A549 (cell line): Measurements from ENCODE around the gene TMEM267.

Experiments used
- CHD4 ChIP-seq: fragments of 200-600 bp; sonication (generic); IDR thresholded peaks from 2 replicates; pipeline ENCODE4 v1.6.1; 2016; ENCODE audit warnings: antibody characterized with exemption, mild to moderate bottlenecking, borderline replicate concordance
- EHMT2 ChIP-seq: fragments of 200-600 bp; sonication (generic); IDR thresholded peaks from 2 replicates; pipeline ENCODE4 v1.6.1; 2016; ENCODE audit warnings: antibody characterized with exemption, low read depth, mild to moderate bottlenecking, moderate library complexity
- HOXB13 ChIP-seq: fragments of 250-450 bp; sonication (Bioruptor Pico); IDR thresholded peaks from 2 replicates; pipeline ENCODE4 v1.5.0; 2020; ENCODE audit warnings: low read depth, mild to moderate bottlenecking, moderate library complexity
- MYC ChIP-seq: IDR thresholded peaks from 2 replicates; pipeline ENCODE4 v1.6.1; 2012; ENCODE audit warnings: mild to moderate bottlenecking, inconsistent platforms, low read length, improper control_type of control experiment, borderline replicate concordance
- PBX3 ChIP-seq: IDR thresholded peaks from 2 replicates; pipeline ENCODE4 v1.6.1; 2012
- PHF8 ChIP-seq: fragments of 200-600 bp; sonication (generic); IDR thresholded peaks from 2 replicates; pipeline ENCODE4 v1.6.1; 2016; ENCODE audit warnings: low read depth, mild to moderate bottlenecking, antibody characterized with exemption, moderate library complexity, borderline replicate concordance
- POLR2A ChIP-seq: IDR thresholded peaks from 2 replicates; pipeline ENCODE4 v1.6.1; 2012; ENCODE audit warnings: mild to moderate bottlenecking, low read length
- RAD21 ChIP-seq, 2 experiments: fragments of >200 bp in 1 of 2; sonication (Bioruptor Twin) in 1 of 2; formaldehyde crosslinking in 1 of 2; IDR thresholded peaks in 1 of 2; conservative IDR thresholded peaks in 1 of 2; 2 replicates in 1 of 2; 3 replicates in 1 of 2; pipeline ENCODE4 v1.6.1; 2012 to 2018; ENCODE audit warnings: inconsistent platforms in 1 of 2
- RARB ChIP-seq: fragments of 250-450 bp; sonication (Bioruptor Pico); IDR thresholded peaks from 2 replicates; pipeline ENCODE4 v1.8.0; 2021; ENCODE audit warnings: mild to moderate bottlenecking, moderate library complexity
- RCOR1 ChIP-seq: fragments of 150-350 bp; IDR thresholded peaks from 2 replicates; pipeline ENCODE4 v1.6.1; 2014; ENCODE audit warnings: antibody characterized with exemption, low read length, low read depth
- REST ChIP-seq: fragments of 200-600 bp; sonication (generic); IDR thresholded peaks from 2 replicates; pipeline ENCODE4 v1.6.1; 2016; ENCODE audit warnings: antibody characterized with exemption, mild to moderate bottlenecking, moderate library complexity
- TF ChIP-seq, protein P1 (sequence below): fragments of >200 bp; sonication (Bioruptor Twin); formaldehyde crosslinking; IDR thresholded peaks from 3 replicates; pipeline ENCODE4 v1.5.1; 2016
- TF ChIP-seq, protein P2 (sequence below): fragments of 150-350 bp; IDR thresholded peaks from 2 replicates; pipeline ENCODE4 v1.6.1; 2014; ENCODE audit warnings: low read depth, mild to moderate bottlenecking, low read length

GRCh38 chr5:43429706-43430105, 54.0 kb downstream of the TMEM267 start:
- TF ChIP-seq, protein P1, sequence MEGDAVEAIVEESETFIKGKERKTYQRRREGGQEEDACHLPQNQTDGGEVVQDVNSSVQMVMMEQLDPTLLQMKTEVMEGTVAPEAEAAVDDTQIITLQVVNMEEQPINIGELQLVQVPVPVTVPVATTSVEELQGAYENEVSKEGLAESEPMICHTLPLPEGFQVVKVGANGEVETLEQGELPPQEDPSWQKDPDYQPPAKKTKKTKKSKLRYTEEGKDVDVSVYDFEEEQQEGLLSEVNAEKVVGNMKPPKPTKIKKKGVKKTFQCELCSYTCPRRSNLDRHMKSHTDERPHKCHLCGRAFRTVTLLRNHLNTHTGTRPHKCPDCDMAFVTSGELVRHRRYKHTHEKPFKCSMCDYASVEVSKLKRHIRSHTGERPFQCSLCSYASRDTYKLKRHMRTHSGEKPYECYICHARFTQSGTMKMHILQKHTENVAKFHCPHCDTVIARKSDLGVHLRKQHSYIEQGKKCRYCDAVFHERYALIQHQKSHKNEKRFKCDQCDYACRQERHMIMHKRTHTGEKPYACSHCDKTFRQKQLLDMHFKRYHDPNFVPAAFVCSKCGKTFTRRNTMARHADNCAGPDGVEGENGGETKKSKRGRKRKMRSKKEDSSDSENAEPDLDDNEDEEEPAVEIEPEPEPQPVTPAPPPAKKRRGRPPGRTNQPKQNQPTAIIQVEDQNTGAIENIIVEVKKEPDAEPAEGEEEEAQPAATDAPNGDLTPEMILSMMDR: no peak
- TF ChIP-seq POLR2A (no peak), MYC (no peak), CHD4 (no peak), REST (no peak), RAD21 (conservative IDR thresholded peaks at IDR 0.05 in 1 of 2, IDR thresholded peaks at IDR 0.05 in 1 of 2) (no peak), HOXB13 (CRISPR knock-in tag) (no peak), EHMT2 (no peak), PHF8 (no peak), PBX3 (no peak), RCOR1 (no peak), RARB (CRISPR knock-in tag) (no peak)
- TF ChIP-seq, protein P2, sequence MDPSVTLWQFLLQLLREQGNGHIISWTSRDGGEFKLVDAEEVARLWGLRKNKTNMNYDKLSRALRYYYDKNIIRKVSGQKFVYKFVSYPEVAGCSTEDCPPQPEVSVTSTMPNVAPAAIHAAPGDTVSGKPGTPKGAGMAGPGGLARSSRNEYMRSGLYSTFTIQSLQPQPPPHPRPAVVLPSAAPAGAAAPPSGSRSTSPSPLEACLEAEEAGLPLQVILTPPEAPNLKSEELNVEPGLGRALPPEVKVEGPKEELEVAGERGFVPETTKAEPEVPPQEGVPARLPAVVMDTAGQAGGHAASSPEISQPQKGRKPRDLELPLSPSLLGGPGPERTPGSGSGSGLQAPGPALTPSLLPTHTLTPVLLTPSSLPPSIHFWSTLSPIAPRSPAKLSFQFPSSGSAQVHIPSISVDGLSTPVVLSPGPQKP: no peak
